Measurements from ENCODE around the gene STK17B. TPM values are rescaled to one million over a fixed set of nuclear protein-coding genes. Genes with fewer than 3 reads are reported as not detected.

STK17B gene
- total and polyA plus RNA-seq, 9 of the 15 experiments (the other 6 are each of a cell fraction or from before 2014, with no cell fraction given) = 2.3 to 17.7 (median 8.5) TPM

- TF ChIP-seq AFF4 (CRISPR knock-in tag; IDR thresholded peaks at IDR 0.05) = no peak
- TF ChIP-seq ZNF75A (CRISPR knock-in tag; IDR thresholded peaks at IDR 0.05) = no peak
- no peak for TF ChIP-seq XRCC5 (IDR thresholded peaks at IDR 0.05; ENCODE audit: low read depth, low read length)
- no peak for TF ChIP-seq SMARCB1 (IDR thresholded peaks at IDR 0.05; ENCODE audit: insufficient read length, low read depth)
- TF ChIP-seq JUNB (CRISPR knock-in tag; conservative IDR thresholded peaks at IDR 0.05) = no peak
- no peak for TF ChIP-seq PHF20 (IDR thresholded peaks at IDR 0.05; ENCODE audit: partially characterized antibody)
- no peak for TF ChIP-seq TAL1 (IDR thresholded peaks at IDR 0.05)
- TF ChIP-seq MTA3 (IDR thresholded peaks at IDR 0.05; ENCODE audit: borderline replicate concordance) = no peak
- TF ChIP-seq TARDBP (IDR thresholded peaks at IDR 0.05) = no peak
Observed at GRCh38 chr2:196125596-196125995, 45.8 kb downstream of the STK17B start (continued).
